AG04449 (cell line): ENCODE data around the gene ILF2.

Experiments
- CTCF ChIA-PET: fragments of 350-600 bp; formaldehyde crosslinking; extraction: SDS; loops from one replicate; lab custom pipeline; 2021; ENCODE audit warnings: antibody characterized with exemption; lab: Yijun Ruan, JAX
- POLR2A ChIA-PET: fragments of 400-600, 350-600 bp; formaldehyde crosslinking; extraction: SDS; loops from one replicate; lab custom pipeline; 2020; ENCODE audit warnings: antibody characterized with exemption, inconsistent platforms; lab: Yijun Ruan, JAX
- DNase-seq: peaks from one replicate; pipeline ENCODE4 v3.0.0-alpha.2; 2010; ENCODE audit warnings: low read depth, low spot score
- H3K4me3 ChIP-seq: 2 replicates; pipeline ENCODE4 v1.5.1; 2011; ENCODE audit warnings: low read depth, mild to moderate bottlenecking, control low read depth, low read length
- CTCF ChIP-seq: IDR thresholded peaks from one replicate; pipeline ENCODE4 v1.5.1; 2011; ENCODE audit warnings: mild to moderate bottlenecking, moderate library complexity, low read length, control low read depth, inconsistent platforms; ENCODE audit not compliant: insufficient read depth; ENCODE audit errors: missing control alignments

Gene ILF2

GRCh38 chr1:153683854-153684253, 13.1 kb upstream of the ILF2 start:
- ChIA-PET CTCF (interaction anchor here (1.8 to 4.5 kb wide), 3 partner anchors 8 to 66 kb away, joined by 4 to 20 read pairs (median 6); no protein-coding TSS in a partner anchor), POLR2A (no interaction called here)
- no peak overlapping the region for H3K4me3 ChIP-seq
- DNase-seq, result no peak
- TF ChIP-seq CTCF, result no peak

- ChIA-PET POLR2A (no interaction called here), CTCF (interaction anchor here (4.5 kb wide), 1 partner anchor 67 kb away, joined by 20 read pairs; no protein-coding TSS in a partner anchor)
- no peak for TF ChIP-seq CTCF
- H3K4me3 ChIP-seq, result no peak overlapping the region
- DNase-seq, result no peak
Observed at GRCh38 chr1:153682730-153683129, 11.9 kb upstream of the ILF2 start.

- DNase-seq, result no peak
- ChIA-PET CTCF (interaction anchor here (0.9 to 8.4 kb wide), 8 partner anchors 16 to 311 kb away, joined by 3 to 71 read pairs (median 4); partner anchors contain the start of genes JTB, RAB13 and RPS27), POLR2A (no interaction called here)
- no peak overlapping the region for H3K4me3 ChIP-seq
- no peak for TF ChIP-seq CTCF
Observed at GRCh38 chr1:153680120-153680403, 9.3 kb upstream of the ILF2 start.

- peak; percentile 13 for TF ChIP-seq CTCF
- H3K4me3 ChIP-seq, result peak overlapping the region; percentile 34
- DNase-seq, result no peak
- ChIA-PET CTCF (interaction anchor here (0.8 to 8.9 kb wide), 12 partner anchors 15 to 312 kb away, joined by 3 to 118 read pairs (median 4); partner anchors contain the start of genes JTB, RAB13 and RPS27), POLR2A (no interaction called here)
Observed at GRCh38 chr1:153679337-153680119, 8.7 kb upstream of the ILF2 start.

- no peak for TF ChIP-seq CTCF
- peak within 1 kb of the TSS; percentile 39 for H3K4me3 ChIP-seq
- POLR2A ChIA-PET, result no interaction called here
- DNase-seq, result no peak
- CTCF ChIA-PET, result interaction anchor here (0.7 to 8.9 kb wide), 27 partner anchors 10 to 312 kb away, joined by 3 to 118 read pairs (median 5); partner anchors contain the start of genes CREB3L4, JTB, RAB13 and RPS27
Observed at GRCh38 chr1:153678519-153679336, 7.9 kb upstream of the ILF2 start, which contains the start of gene NPR1. Gene NPR1 (plus strand): TSS chr1:153678688. CDS start chr1:153679109, 421 bp downstream.
